ENCODE results near the gene FALEC.

DNA sequence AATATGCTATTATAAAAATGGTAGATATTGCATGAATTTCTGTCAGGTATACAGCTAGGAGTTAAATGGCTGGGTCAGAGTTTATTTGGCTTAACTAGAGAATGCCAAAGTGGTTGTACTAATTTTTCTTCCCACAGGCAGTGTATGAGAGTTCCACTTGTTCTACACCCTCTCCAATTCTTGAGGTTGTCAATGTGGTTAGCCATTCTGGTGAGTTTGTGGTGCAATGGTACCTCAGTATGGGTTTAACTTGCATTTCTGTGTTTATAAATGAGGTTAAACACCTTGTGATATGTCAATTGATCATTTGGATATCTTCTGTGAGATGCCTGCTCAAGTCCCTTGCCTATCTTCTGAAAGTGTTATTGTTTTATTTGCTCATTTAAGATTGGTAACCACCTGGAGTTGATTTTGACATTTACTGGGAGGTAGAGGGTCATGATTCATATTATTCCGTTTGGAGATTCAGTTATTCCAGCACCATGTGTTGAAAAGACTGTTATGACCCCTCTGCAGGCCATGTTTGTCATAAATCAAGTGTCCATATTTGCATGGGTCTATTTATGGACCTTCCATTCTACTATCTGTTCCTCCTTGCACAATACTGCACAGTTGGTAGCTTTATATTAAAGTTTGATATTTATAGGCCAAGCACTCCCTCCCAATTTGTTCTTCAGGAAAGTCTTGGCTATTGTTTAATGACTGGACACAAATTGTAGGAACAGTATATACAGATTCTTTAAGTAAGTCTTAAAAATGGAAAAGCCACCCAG is 5.8 kb downstream of the FALEC start:
- TF ChIP-seq, protein P1, sequence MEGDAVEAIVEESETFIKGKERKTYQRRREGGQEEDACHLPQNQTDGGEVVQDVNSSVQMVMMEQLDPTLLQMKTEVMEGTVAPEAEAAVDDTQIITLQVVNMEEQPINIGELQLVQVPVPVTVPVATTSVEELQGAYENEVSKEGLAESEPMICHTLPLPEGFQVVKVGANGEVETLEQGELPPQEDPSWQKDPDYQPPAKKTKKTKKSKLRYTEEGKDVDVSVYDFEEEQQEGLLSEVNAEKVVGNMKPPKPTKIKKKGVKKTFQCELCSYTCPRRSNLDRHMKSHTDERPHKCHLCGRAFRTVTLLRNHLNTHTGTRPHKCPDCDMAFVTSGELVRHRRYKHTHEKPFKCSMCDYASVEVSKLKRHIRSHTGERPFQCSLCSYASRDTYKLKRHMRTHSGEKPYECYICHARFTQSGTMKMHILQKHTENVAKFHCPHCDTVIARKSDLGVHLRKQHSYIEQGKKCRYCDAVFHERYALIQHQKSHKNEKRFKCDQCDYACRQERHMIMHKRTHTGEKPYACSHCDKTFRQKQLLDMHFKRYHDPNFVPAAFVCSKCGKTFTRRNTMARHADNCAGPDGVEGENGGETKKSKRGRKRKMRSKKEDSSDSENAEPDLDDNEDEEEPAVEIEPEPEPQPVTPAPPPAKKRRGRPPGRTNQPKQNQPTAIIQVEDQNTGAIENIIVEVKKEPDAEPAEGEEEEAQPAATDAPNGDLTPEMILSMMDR (conservative IDR thresholded peaks at IDR 0.05; ENCODE audit: low read depth in 2 of 2) = no peak
- TF ChIP-seq EZH2phosphoT487 (IDR thresholded peaks at IDR 0.05; ENCODE audit: unreplicated experiment) (no peak), POLR2AphosphoS5 (IDR thresholded peaks at IDR 0.05; ENCODE audit: low read depth) (no peak), EZH2 (IDR thresholded peaks at IDR 0.05; ENCODE audit: low read depth, unreplicated experiment) (no peak), ZNF331 (CRISPR knock-in tag; IDR thresholded peaks at IDR 0.05; ENCODE audit: low read depth) (no peak), CREB1 (CRISPR knock-in tag; IDR thresholded peaks at IDR 0.05; ENCODE audit: low read depth) (no peak), ZNF114 (CRISPR knock-in tag; IDR thresholded peaks at IDR 0.05) (no peak), JUNB (IDR thresholded peaks at IDR 0.05; ENCODE audit: unreplicated experiment) (no peak), NANOG (IDR thresholded peaks at IDR 0.05; ENCODE audit: borderline replicate concordance) (no peak)
- TF ChIP-seq, protein P2, sequence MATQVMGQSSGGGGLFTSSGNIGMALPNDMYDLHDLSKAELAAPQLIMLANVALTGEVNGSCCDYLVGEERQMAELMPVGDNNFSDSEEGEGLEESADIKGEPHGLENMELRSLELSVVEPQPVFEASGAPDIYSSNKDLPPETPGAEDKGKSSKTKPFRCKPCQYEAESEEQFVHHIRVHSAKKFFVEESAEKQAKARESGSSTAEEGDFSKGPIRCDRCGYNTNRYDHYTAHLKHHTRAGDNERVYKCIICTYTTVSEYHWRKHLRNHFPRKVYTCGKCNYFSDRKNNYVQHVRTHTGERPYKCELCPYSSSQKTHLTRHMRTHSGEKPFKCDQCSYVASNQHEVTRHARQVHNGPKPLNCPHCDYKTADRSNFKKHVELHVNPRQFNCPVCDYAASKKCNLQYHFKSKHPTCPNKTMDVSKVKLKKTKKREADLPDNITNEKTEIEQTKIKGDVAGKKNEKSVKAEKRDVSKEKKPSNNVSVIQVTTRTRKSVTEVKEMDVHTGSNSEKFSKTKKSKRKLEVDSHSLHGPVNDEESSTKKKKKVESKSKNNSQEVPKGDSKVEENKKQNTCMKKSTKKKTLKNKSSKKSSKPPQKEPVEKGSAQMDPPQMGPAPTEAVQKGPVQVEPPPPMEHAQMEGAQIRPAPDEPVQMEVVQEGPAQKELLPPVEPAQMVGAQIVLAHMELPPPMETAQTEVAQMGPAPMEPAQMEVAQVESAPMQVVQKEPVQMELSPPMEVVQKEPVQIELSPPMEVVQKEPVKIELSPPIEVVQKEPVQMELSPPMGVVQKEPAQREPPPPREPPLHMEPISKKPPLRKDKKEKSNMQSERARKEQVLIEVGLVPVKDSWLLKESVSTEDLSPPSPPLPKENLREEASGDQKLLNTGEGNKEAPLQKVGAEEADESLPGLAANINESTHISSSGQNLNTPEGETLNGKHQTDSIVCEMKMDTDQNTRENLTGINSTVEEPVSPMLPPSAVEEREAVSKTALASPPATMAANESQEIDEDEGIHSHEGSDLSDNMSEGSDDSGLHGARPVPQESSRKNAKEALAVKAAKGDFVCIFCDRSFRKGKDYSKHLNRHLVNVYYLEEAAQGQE (IDR thresholded peaks at IDR 0.05; ENCODE audit: unreplicated experiment) = no peak
- TF ChIP-seq, protein P3, sequence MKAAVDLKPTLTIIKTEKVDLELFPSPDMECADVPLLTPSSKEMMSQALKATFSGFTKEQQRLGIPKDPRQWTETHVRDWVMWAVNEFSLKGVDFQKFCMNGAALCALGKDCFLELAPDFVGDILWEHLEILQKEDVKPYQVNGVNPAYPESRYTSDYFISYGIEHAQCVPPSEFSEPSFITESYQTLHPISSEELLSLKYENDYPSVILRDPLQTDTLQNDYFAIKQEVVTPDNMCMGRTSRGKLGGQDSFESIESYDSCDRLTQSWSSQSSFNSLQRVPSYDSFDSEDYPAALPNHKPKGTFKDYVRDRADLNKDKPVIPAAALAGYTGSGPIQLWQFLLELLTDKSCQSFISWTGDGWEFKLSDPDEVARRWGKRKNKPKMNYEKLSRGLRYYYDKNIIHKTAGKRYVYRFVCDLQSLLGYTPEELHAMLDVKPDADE (IDR thresholded peaks at IDR 0.05) = no peak
- TF ChIP-seq, protein P4, sequence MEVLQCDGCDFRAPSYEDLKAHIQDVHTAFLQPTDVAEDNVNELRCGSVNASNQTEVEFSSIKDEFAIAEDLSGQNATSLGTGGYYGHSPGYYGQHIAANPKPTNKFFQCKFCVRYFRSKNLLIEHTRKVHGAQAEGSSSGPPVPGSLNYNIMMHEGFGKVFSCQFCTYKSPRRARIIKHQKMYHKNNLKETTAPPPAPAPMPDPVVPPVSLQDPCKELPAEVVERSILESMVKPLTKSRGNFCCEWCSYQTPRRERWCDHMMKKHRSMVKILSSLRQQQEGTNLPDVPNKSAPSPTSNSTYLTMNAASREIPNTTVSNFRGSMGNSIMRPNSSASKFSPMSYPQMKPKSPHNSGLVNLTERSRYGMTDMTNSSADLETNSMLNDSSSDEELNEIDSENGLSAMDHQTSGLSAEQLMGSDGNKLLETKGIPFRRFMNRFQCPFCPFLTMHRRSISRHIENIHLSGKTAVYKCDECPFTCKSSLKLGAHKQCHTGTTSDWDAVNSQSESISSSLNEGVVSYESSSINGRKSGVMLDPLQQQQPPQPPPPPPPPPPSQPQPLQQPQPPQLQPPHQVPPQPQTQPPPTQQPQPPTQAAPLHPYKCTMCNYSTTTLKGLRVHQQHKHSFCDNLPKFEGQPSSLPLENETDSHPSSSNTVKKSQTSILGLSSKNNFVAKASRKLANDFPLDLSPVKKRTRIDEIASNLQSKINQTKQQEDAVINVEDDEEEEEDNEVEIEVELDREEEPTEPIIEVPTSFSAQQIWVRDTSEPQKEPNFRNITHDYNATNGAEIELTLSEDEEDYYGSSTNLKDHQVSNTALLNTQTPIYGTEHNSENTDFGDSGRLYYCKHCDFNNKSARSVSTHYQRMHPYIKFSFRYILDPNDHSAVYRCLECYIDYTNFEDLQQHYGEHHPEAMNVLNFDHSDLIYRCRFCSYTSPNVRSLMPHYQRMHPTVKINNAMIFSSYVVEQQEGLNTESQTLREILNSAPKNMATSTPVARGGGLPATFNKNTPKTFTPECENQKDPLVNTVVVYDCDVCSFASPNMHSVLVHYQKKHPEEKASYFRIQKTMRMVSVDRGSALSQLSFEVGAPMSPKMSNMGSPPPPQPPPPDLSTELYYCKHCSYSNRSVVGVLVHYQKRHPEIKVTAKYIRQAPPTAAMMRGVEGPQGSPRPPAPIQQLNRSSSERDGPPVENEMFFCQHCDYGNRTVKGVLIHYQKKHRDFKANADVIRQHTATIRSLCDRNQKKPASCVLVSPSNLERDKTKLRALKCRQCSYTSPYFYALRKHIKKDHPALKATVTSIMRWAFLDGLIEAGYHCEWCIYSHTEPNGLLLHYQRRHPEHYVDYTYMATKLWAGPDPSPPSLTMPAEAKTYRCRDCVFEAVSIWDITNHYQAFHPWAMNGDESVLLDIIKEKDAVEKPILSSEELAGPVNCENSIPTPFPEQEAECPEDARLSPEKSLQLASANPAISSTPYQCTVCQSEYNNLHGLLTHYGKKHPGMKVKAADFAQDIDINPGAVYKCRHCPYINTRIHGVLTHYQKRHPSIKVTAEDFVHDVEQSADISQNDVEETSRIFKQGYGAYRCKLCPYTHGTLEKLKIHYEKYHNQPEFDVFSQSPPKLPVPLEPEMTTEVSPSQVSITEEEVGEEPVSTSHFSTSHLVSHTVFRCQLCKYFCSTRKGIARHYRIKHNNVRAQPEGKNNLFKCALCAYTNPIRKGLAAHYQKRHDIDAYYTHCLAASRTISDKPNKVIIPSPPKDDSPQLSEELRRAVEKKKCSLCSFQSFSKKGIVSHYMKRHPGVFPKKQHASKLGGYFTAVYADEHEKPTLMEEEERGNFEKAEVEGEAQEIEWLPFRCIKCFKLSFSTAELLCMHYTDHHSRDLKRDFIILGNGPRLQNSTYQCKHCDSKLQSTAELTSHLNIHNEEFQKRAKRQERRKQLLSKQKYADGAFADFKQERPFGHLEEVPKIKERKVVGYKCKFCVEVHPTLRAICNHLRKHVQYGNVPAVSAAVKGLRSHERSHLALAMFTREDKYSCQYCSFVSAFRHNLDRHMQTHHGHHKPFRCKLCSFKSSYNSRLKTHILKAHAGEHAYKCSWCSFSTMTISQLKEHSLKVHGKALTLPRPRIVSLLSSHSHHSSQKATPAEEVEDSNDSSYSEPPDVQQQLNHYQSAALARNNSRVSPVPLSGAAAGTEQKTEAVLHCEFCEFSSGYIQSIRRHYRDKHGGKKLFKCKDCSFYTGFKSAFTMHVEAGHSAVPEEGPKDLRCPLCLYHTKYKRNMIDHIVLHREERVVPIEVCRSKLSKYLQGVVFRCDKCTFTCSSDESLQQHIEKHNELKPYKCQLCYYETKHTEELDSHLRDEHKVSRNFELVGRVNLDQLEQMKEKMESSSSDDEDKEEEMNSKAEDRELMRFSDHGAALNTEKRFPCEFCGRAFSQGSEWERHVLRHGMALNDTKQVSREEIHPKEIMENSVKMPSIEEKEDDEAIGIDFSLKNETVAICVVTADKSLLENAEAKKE (CRISPR knock-in tag; IDR thresholded peaks at IDR 0.05) = no peak

Measured in GM23338 (cell line).